IPS-NIHi7 (cell line): ENCODE data around the gene SAMD10.
A peak's percentile ranks its signal among the peaks of the same experiment; 100 is the strongest.
"Not testable (repeated sequence)": the region's sequence is repeated elsewhere in the genome, so short reads cannot be mapped to it uniquely, and the experiment has no call there.

Source experiments
- DNase-seq: peaks from one replicate; pipeline ENCODE4 v3.0.0; 2012; ENCODE audit warnings: mixed read lengths; ENCODE audit errors: extremely low spot score

The SAMD10 gene

DNA sequence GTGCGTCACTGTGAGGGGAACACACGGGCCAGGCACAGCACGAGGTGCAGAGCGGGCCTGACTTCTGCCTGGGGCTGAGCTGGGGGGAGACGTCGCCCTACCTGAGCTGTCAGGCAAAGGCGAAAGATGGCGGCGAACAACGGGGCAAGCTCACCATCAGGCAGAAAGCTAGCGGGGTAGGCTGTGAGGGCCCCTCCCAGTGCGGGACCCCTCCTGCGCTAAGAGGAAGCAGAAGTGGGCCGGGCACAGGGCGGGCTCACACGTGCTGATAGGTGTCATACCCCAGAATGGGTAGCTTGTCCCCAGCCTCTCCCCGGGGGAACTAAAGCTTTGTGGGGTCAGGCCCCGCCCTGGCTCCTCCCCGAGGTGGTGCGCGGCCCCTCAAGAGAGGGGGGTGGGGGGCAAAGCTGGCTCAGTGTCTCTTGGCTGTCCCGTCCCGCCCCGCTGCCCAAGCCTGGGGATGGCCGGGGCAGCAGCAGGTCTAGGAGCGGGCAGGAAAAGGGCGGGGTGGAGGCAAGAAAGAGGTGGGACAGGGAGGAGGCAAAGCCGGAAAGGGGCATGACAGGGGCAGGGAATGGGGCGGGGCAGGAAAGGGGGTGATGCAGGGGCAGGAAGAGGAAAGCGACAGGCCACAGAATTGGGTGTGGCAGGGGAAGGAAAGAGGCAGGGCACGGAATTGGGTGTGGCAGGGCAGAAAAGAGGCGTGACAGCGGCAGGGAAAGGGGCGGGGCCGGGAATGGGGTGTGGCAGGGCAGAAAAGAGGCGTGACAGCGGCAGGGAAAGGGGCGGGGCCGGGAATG, 38.0 kb downstream of the SAMD10 start:
- peak; percentile 91 for DNase-seq

DNA sequence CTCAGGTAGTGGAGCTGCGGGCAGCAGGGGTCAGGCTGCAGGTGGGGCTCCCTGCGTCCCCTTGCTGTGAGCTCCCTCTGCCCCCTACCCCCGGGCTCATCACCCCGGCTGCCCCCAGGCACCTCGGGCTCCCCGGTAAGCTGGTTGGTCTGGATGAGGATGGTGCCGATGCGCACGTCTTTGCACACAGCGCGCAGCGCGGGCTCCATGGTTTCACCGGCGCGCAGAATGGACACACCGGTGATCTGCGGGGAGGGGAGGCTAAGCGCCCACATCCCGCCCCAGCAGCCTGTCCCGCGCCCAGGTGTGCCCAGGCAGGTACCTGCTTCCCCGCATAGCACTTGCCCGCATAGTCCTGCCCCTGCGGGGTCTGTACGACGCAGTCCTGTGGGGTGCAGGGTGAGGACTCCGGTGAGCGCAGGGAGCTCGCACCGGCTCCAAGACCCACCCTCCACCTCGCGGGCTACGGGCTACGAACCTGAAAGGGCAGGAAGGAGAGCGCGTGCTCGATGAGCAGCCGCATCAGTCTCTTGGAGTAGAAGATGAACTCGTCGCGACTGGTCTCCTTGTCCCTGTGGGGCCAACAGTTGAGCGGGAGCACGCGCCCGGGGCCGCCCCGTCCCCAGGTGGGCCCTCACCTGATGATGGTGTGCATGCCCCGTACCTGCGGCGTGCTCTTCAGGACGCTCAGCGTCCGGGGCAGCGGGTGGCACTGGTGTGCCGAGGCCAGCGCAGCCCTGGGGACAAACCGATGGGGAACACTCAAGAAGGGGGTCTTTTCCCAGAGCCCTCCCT, 38.8 kb downstream of the SAMD10 start:
- no peak for DNase-seq

DNA sequence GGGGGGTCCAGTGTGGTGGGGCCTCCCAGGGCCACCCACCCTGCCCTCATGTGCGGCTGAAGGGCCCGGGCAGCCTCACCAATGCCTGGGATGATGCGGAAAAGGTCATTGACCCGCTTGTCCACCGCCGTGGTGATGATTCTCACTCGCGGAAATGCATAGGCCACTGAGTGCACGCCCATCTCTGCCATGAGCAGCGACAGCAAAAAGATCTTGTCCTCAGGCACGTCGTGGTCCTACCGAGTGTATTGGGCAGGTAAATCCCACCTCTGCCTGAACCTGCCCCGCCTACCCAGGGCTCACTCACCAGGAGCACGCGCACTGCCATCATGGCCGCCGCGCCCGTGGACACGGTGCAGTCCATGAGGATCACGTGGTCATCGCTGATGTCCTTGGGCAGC, 39.4 kb downstream of the SAMD10 start:
- peak; percentile 31 for DNase-seq

DNA sequence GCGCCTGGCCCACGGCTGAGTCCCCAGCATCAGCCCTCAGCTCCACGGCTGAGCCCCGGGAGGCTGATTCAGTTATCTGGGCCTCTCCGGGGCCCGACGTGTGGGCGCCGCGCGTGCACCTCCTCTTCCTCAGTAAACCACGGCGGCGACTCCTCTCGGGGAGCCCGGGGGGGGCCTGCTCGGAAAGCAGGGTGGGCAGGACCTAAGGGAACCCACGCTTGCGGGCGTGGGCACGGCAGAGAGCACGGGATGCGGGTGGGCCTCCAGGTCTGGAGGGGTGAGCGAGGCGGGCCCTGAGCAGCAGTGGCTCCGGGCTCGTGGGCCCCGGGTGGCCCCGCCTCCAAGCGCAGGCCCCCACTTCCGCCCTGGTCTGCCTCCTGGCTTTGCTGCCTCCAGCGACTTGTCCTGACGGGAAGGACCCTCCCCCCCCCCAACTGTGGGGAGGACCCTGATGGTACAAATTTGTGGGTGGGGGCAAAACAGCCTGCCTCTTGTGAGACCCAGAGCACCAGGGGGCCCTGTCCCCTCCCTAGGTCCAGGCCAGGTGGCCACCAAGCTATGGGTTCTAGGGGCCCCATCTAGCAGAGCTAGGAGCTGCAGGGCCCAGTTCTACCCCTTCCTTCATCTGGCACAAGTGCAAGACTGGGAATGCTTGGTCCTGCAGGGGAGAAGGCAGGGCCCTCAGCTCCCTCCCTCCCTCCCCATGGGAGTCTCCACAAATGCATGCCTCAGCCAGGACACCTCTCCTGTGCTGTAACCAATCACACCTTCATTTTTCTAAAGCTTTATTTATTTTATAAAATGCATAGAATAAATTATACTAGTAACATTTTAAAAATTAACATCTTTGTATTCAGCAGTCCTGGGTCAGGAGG, 40.1 kb downstream of the SAMD10 start:
- peak; percentile 35 for DNase-seq

DNA sequence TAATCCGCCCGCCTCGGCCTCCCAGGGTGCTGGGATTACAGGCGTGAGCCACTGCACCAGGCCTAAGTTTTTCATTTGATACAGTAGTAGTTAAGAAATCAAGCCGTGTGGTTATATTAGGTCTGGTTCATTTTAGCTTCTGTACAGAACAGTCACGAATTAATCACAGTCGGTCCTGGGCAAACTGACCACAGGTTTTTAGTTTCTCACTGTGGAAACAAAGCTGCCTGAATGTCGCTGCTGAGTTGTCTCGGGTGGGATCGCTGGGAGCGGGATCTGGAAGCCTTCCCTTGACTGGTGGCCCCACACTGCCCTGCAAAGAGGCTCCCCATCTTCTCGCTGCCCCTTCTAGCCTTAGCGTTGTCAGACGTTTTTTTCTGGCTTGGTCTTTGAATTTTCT, 41.8 kb downstream of the SAMD10 start:
- DNase-seq: no peak

DNA sequence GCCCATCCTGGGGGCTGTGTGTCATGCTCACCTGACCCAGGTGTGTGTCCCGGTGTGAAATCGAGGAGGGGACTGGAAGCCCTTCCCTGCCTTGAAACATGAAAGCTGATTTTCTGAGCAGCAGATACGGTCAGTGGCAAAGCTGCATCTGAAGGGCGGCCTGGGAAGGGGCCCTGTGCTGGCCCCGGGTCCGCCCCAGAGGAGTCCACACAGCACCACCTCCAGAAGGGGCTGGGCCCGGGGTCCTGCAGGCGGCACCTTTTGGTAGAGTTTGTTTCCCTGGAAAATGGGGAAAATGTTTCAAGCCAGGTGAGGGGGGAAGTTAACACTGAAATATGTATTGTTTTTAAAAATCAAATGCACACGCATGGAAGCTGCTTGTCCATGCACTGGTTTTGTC, 44.0 kb downstream of the SAMD10 start:
- DNase-seq: no peak

DNA sequence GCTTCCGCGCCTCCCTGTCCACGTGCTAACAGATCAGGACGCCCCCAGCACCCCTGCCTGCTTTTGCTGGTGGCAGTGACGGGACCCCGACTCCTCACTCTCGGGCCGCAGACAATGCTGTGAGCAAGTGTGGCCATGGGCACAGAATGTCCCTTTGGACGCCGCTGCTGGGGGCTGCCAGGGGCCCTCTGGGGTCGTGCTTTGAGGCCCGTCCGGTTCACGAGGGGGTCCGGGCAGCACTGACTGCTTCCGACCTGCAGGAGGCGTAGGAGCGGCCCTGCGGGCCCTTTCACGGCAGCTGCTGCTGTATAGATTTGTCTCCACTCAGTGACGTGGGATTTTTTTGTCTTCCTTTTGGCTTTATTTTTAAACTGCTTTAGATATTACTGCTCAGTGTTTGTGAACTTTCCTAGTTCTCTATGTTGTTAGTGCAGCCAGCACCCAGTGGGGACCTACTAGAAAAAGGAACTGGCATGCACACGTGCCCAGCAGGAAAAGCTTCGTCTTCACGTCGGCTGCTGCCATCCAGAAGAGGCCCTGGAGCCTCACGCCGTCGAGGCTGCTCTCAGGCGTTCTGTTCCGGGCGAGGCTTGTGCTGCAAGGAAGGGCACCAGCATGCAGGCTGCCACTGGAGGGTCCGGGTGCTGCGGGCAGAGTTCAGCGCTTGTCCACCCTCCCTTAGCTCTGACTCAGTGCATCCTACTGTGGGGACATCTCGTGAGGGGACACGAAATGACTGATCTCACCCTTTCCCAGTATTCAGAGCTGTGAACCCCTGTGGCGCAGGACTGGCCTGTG, 45.0 kb downstream of the SAMD10 start:
- peak; percentile 75 for DNase-seq

DNA sequence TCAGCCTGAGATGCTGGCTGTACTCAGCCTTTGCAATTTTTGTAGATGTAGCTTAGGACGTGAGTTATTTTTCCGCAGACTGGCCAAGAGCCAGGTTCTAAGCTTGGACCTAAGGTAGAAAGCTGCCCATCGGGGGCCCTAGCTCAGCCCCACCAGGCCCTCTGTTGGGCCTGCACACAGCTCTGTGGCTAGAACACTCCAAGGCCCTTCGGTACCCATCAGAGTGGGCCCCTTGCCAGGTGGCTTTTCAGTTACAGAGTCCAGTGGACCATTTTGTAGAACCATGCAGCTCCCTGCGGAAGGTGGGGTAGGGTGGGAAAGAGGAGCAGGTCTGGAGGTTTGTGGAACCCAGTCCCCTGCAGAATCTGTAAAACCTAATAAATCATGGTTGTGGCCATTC, 45.8 kb downstream of the SAMD10 start:
- DNase-seq: no peak

DNA sequence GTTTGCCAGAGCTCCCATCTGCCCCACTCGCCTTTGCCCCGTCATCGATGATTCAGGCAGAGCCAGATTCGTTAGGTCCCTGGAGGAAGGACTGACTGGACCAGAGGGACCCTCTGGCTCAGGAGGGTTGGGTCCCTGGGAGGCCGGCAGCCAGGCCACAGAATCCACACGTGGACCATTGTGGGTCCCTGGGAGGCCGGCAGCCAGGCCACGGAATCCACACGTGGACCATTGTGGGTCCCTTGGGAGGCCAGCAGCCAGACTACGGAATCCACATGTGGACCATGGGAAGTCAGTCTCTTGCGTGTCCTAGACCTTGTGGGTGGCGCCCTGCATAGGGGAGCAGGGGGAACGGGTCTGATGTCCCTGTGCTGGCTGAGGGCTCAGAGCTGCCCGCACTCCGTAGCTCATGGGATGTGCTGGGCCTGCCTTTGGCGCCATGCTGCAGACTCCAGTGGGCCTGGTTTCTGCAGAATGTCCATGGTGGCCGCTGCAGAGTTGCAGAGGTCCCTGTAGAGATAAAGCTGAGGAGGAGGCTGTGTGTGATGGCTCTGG, 46.8 kb downstream of the SAMD10 start:
- no peak for DNase-seq

DNA sequence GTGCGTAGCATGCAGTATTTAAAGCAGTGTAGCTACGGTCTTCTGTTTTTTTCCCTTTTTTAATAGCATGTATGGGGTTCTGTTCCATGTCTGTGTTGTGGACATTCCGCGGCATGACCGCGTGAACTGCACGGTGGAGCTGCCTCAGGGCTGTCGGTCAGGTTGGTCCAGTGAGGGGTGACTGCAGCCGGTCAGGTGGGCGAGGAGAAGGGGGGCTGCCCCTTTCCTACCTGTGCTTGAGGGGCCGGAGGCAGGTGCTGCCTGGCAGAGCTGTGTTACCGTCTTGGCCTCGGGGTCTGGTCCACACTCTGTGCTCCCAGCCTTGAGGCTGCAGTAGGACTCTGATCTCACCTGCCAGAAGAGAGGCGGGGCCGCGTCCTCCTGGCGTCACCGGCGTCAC, 47.7 kb downstream of the SAMD10 start:
- no peak for DNase-seq

DNA sequence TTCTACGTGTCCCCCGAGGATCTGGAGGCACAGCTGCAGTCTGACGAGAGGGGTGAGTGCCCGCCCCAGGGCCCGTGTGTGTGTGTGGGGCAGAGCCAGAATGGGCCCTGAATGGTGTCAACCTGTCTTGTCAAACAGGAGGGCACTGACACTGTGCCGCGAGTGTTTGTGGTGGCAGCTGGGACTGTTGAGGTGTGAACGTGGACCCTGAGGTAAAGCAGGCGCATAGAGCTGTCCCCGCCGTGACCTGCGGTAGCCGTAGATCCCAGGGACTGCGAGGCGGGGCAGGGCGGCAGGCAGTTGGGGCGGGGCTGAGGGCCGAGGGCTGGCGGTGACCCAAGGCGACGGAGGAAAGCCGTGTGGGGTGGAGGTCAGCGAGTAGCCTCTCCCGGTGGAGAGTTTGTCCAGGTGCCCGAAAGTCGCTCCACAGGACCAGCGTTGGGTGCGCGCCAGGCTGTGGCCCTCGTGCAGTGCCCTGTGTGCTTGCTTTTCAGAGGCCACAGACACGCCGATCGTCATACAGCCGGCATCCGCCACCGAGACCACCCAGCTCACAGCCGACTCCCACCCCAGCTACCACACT, 48.4 kb downstream of the SAMD10 start:
- no peak for DNase-seq

DNA sequence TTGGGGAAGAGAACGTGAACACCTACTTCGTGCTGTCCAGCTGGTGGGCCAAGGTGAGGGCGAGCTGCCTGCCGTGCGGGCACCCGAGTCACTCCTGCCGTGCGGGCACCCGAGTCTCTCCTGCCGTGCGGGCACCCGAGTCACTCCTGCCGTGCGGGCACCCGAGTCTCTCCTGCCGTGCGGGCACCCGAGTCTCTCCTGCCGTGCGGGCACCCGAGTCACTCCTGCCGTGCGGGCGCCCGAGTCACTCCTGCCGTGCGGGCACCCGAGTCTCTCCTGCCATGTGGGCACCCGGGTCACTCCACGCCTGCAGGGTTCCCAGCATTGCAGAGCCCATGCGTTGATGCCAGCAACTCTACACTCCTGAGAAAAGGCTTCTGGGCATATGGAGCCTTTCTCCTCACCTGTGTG, 50.0 kb downstream of the SAMD10 start:
- DNase-seq: not testable (repeated sequence)

DNA sequence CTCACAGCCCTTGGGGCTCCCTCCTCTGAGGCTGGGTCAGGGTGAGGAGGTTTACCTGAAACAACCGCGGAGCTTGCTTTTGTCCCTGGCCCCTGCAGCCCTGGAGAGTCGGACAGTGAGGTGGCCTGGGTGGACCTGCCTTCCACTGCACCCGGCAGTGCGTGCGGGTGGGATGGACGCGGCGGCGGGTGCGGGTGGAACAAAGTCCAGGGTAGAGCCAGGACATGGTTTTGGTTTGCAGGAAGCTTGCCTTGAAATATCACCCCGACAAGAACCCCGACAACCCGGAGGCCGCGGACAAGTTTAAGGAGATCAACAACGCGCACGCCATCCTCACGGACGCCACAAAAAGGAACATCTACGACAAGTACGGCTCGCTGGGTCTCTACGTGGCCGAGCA, 50.4 kb downstream of the SAMD10 start:
- DNase-seq: no peak

DNA sequence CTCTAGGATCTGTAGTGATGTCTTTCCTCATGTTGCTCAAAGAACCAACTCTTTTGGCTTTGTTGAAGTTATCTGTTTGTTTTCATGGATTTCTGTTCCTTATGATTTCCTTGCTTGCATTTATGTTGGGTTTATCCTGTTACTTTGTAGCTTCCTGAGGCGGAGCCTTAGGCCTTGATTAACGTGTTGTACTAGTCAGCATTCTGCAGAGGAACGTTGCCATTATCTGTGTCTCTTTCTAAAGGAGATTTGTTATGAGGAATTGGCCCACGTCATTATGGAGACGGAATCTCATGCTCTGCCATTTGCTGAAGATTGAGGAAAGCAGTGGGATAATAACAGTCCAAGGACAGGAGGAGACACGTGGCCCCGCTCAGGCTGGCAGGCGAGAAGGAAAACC, 53.1 kb downstream of the SAMD10 start:
- no peak for DNase-seq

DNA sequence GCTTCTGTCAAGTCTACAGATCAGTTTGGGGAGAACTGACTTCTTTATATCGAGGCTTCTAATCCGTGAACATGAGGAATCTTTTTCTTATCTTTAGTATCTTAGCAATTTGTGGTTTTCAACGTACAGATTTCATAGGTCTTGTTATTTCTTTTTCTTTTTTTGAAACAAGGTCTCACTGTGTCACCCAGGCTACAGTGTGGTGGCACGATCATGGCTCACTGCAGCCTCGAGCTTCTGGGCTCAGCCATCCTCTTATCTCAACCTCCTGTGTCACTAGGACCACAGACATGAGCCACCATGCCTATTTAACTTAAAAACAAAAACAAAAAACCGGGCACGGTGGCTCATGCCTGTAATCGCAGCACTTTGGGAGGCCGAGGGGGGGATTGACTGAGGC, 55.2 kb downstream of the SAMD10 start:
- no peak for DNase-seq
